Epithelial cell of proximal tubule (primary cell): ENCODE measurements around the gene BARHL1. TPM values are rescaled to one million over a fixed set of nuclear protein-coding genes. Genes with fewer than 3 reads are reported as not detected.

ENCODE experiments used
- DNase-seq: peaks from one replicate; pipeline ENCODE4 v3.0.0-alpha.2; 2011; ENCODE audit warnings: low read depth
- H3K4me3 ChIP-seq: 2 replicates; pipeline ENCODE4 v1.5.1; 2011; ENCODE audit warnings: low read depth, mild to moderate bottlenecking, low read length
- CTCF ChIP-seq: conservative IDR thresholded peaks from 2 replicates; pipeline ENCODE4 v1.5.1; 2012; ENCODE audit warnings: low read depth, mild to moderate bottlenecking, low read length
- total RNA-seq: library from RNA; depleted of rRNA; stranded (reverse); fragments of >200 nt; gene quantifications from 2 replicates; pipeline ENCODE4 v1.2.3, GENCODE V29; 2015

BARHL1 gene
- total RNA-seq, 1 donor from 2014 or later = not detected

GRCh38 chr9:132547436-132547835, 35.0 kb upstream of the BARHL1 start:
- DNase-seq = no peak
- H3K4me3 ChIP-seq = no peak overlapping the region
- TF ChIP-seq CTCF = no peak

- no peak for TF ChIP-seq CTCF
- no peak overlapping the region for H3K4me3 ChIP-seq
- DNase-seq = no peak
These were observed 34.3 kb upstream of the BARHL1 start for GRCh38 chr9:132547976-132548730.

- no peak overlapping the region for H3K4me3 ChIP-seq
- TF ChIP-seq CTCF = no peak
- DNase-seq = no peak
These were observed 33.4 kb upstream of the BARHL1 start for GRCh38 chr9:132548751-132549640.

GRCh38 chr9:132551556-132551955, 30.9 kb upstream of the BARHL1 start:
- no peak overlapping the region for H3K4me3 ChIP-seq
- DNase-seq = no peak
- no peak for TF ChIP-seq CTCF

GRCh38 chr9:132552041-132552440, 30.4 kb upstream of the BARHL1 start:
- H3K4me3 ChIP-seq = no peak overlapping the region
- TF ChIP-seq CTCF = no peak
- DNase-seq = no peak

- no peak for DNase-seq
- TF ChIP-seq CTCF = no peak
- H3K4me3 ChIP-seq = no peak overlapping the region
These were observed 27.7 kb upstream of the BARHL1 start for GRCh38 chr9:132554755-132555154.
